HK-2 (cell line): ENCODE results near the gene TGFB1.
"Not testable (repeated sequence)": the region's sequence is repeated elsewhere in the genome, so short reads cannot be mapped to it uniquely, and the experiment has no call there.

ENCODE experiments used
- DNase-seq: peaks from one replicate; pipeline ENCODE4 v3.0.0-alpha.2; 2018; ENCODE audit not compliant: unreplicated experiment

TGFB1 gene

DNA sequence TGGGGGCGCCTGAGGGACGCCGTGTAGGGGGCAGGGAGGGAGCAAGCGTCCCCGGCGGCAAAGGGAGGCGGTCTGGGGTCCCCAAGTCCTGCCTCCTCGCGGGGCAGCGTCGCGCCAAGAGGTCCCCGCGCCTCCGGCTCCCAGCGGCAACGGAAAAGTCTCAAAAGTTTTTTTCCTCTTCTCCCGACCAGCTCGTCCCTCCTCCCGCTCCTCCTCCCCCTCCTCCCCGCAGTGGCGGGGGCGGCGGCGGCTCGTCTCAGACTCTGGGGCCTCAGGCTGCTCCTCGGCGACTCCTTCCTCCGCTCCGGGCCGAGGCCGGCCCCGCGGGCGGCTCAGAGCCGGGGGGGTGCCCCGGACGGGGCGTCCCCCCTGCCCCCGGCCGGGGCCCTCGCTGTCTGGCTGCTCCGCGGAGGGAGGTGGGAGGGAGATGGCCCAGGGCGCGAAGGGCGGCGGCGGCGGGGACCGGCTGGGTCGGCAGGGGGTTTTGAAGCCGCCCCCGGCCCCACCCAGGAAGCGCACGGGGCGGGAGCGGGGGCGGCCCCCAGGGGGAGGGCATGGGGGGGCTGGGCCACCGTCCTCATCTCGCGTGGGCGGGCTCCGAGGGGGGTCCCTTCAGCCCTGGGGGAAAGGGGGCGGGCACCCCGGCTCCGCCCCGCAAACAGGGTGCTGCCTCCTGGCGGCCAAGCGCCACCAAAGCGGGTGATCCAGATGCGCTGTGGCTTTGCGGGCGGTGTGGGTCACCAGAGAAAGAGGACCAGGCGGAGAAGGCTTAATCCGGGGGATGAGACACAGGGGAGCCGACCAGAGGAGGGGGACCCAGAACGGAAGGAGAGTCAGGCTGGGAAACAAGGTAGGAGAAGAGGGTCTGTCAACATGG lies at the start of gene TGFB1:
TSS of gene TGFB1 (minus strand) at position 457 of the 877 bp plus-strand sequence. CDS start 878 bp downstream, outside the sequence.
- DNase-seq: peak; percentile 90

DNA sequence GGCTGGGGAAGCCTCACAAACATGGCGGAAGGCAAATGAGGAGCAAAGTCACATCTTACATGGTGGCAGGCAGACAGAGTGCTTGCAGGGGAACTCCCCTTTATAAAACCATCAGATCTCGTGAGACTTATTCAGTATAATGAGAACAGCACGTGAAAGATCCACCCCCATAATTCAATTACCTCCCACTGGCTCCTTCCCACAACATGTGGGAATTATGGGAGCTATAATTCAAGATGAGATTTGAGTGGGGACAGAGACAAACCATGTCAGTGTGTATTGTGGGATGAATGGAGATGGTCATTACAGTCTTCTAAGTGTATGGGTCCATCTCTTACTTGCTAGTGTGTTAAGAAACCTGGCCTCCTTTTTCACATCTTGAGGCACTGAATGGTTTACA lies 48.3 kb upstream of the TGFB1 start:
- DNase-seq: no peak

- DNase-seq: no peak
Measured at GRCh38 chr19:41401483-41401882, 47.8 kb upstream of the TGFB1 start.

- no peak for DNase-seq
Measured at GRCh38 chr19:41399525-41399924, 45.8 kb upstream of the TGFB1 start.

DNA sequence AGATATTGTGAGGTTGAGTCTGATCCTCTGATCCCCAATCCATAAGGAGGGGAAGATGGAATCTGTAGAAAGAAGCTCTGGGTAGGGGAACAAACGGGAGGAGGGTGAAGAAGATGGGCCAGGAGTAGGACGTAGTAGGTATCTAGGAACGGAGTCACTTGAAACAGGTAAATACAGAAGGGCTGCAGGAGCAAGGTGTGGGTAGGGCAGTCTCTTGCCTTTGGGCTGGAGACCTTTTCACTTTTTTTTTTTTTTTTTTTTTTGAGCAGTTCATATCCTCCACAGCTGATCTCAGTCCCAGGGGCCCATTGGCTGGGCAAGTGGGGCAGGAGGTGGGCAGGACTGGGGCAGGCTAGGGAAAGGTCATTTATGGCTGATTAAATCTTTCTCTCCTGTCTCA lies 45.4 kb upstream of the TGFB1 start:
- DNase-seq: no peak

- DNase-seq: no peak
Measured at GRCh38 chr19:41398598-41398997, 44.9 kb upstream of the TGFB1 start.

GRCh38 chr19:41398050-41398418 lies 44.3 kb upstream of the TGFB1 start:
- no peak for DNase-seq

- peak; percentile 98 for DNase-seq
Measured at GRCh38 chr19:41397086-41398049, 43.6 kb upstream of the TGFB1 start, which contains the start of the genes BCKDHA and EXOSC5. TSS of gene BCKDHA (plus strand) at chr19:41397818. CDS start at chr19:41397828, 10 bp downstream. TSS of gene EXOSC5 (minus strand) at chr19:41397359. CDS start at chr19:41397328, 31 bp downstream.

- DNase-seq: no peak
Measured at GRCh38 chr19:41395355-41395754, 41.6 kb upstream of the TGFB1 start.

DNA sequence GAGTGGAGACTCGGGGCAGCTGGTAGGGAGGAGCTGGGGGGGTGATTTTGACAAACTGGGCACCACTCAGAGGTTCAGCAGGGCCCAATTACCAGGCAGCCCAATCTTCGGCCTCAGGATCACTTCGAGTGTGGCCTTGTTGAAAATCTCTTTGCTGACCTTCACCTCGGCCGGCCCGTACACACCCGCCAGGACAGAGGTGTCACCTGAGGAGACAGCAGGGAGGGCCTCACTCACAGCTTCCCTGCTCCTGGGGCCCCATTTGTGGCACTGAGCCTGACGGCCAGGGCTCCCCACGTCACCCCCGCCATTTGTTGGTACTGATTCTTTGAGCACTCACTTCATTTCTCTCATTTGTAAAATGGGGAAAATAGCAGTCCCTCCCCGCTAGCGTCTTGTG lies 39.1 kb upstream of the TGFB1 start:
- no peak for DNase-seq

DNA sequence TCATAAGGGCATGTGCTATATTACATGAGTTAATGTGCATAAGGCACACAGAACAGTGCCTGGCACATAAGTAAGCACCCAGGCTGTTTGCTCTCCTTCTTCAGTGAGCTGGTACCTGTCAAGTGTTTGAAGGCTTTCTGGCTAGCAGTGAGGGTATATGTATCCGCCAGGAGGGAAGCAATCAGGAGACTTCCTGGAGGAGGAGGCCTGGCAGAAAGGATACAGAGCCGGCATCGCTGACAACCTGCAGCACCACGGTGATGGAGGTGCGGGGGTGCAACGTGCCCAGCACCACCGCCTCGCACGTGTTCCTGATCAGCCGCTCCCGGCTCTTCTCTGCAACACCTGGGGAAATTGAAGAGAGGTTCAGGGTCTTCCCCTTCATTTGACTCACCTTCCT lies 37.9 kb upstream of the TGFB1 start:
- no peak for DNase-seq

GRCh38 chr19:41386442-41386841 lies 32.7 kb upstream of the TGFB1 start:
- DNase-seq: no peak

DNA sequence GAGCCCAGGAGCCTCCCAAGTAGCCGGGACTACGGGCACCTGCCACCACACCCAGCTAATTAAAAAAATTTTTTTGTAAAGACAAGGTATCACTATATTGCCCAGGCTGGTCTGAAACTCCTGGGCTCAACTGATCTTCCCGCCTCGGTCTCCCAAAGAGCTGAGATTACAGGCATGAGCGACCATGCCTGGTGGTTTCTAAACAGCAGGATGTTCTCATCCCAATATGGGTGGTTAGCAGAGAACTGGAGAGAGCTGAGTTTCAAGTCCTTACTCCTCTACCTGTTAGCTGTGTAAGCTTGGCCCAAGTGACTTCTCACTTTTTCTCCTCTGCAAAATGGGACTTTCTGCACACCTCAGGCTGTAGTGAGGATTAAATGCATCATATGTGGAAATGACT lies 30.6 kb upstream of the TGFB1 start:
- peak; percentile 43 for DNase-seq

DNA sequence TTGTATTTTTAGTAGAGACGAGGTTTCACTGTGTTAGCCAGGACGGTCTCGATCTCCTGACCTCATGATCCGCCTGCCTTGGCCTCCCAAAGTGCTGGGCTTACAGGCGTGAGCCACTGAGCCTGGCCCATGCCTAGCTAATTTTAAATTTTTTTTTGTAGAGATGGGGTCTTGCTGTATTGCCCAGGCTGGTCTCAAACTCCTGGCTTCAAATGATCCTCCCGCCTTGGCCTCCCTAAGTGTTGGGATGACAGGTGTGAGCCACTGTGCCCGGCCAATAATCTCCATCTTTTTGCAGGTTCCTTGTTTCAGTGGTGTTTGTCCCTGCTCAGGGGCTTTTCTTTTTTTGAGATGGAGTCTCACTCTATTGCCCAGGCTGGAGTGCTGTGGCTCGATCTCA lies 27.8 kb upstream of the TGFB1 start:
- DNase-seq: not testable (repeated sequence)

- DNase-seq: no peak
Measured at GRCh38 chr19:41377977-41378709, 24.4 kb upstream of the TGFB1 start.

DNA sequence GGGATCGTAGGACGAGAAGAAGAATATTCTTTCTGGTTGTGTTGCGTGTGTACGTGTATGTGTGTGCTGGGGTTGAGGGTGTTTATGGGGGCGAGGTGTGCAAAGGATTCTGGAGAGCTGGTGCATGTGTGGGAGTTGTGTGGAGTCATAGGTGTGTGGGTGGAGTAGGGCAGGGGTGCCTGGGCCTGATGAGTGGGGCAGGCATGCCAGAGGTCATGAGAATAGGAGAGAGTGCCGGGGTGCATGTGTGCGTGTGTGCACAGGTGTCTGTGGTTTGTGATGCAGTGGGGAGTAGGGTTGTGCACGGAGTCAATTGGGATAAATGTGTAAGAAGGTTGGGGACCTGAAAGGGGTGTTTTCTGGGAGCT lies 23.3 kb upstream of the TGFB1 start:
- no peak for DNase-seq

- DNase-seq: no peak
Measured at GRCh38 chr19:41376241-41376997, 22.7 kb upstream of the TGFB1 start, which contains the start of gene TMEM91. TSS of gene TMEM91 (plus strand) at chr19:41376533. CDS start at chr19:41378310, 1,777 bp downstream.

DNA sequence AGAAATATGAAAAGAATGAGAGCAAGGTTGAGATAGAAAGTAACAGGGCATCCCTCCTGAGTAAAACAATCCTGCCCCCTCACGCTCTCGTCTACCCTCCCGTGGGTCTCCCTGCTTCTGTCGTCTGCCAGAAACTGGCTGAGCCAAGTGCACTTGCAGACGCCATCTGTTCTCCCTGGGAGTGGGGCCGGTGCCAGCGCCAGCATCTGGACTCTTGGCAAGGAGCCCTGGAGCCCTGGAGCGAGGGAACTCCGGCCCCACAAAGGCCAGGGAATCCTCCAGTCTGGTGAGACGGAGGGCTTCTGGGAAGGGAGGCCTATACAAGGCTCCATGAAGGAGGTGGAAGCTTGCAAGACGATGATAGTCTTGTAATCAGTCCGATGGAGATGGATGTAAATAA lies 20.3 kb upstream of the TGFB1 start:
- no peak for DNase-seq

- DNase-seq: no peak
Measured at GRCh38 chr19:41372501-41372900, 18.8 kb upstream of the TGFB1 start.

GRCh38 chr19:41371541-41371940 lies 17.8 kb upstream of the TGFB1 start:
- no peak for DNase-seq

DNA sequence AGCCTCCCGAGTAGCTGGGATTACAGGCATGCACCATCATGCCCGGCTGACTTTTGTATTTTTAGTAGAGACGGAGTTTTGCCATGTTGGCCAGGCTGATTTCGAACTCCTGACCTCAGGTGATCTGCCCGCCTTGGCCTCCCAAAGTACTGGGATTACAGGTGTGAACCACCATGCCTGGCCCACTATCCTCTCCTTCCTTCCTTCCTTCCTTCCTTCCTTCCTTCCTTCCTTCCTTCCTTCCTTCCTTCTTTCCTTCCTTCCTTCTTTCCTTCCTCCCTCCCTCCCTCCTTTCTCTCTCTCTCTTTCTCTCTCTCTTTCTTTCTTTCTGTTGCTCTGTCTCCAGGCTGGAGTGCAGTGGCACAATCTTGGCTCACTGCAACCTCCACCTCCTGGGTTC lies 17.4 kb upstream of the TGFB1 start:
- not testable (repeated sequence) for DNase-seq
